Stimulated activated CD8-positive, alpha-beta memory T cell treated with anti-CD3 and anti-CD28 coated beads, Interleukin-7, amount 100 ng/mL, for 48 hours (primary cell): ENCODE measurements around the gene SH2D7.

ENCODE experiments used
- DNase-seq, 2 donors: peaks; one replicate each; pipeline ENCODE4 v3.0.0-alpha.2; 2020; ENCODE audit warnings: low read depth in 1 of 2; ENCODE audit errors: extremely low read depth in 1 of 2

The SH2D7 gene

GRCh38 chr15:78102211-78102610 is 9.8 kb downstream of the SH2D7 start:
- DNase-seq = no peak

DNA sequence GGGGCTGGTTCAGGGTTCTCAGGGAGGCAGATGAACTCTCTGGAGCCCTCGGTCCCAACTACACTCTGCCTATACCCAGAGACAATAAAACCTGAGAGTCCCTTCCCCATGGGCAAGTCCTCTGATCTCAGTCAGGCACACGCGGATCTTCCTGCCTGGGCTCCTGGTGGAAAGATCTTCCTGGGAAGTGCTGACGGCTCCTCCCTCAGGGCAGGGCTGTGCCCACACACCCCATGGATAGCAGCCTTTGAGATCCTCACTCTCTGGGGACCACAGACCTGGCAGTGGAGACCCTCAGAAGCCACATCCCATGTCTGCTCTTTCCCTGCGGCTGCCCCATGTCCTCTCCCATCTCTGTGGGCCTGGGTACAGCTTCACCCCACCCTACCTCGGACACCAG is 10.4 kb downstream of the SH2D7 start:
- DNase-seq = no peak

DNA sequence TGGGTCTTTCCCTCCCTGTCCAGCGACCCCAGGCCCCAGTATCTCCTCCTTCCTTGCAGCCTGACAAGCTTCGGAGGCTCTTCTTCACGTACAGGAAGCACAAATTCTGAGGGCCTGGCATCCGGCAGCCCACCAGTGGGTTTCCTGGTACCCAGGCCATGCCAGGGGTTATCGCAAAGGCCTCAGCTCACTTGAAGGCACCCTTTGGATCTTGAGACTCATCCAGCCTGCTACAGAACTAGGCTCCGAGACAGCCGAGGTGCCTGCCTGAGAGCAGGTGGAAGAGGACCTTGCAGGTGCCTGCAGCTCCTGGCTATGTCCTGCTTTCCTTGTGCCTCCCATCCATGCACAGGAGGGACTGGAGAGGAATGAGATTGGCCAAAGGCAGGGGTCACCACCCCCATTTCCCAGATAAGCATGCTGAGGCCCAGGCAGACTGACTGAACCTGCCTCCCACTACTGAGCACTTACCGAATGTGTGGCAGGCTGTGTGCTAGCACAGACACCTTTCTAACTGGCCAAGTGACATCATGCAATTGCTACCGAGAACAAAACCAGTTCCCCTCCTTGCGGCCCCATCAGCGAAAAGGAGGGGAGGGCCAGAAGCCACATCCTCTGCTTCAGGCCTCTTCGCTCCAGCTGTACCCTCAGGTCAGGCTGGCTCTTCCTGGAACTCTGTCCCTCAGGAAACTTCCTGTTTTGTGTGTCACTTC is 11.2 kb downstream of the SH2D7 start:
- peak; percentile 37 to 63 for DNase-seq

GRCh38 chr15:78104119-78104479 is 11.7 kb downstream of the SH2D7 start:
- no peak for DNase-seq

DNA sequence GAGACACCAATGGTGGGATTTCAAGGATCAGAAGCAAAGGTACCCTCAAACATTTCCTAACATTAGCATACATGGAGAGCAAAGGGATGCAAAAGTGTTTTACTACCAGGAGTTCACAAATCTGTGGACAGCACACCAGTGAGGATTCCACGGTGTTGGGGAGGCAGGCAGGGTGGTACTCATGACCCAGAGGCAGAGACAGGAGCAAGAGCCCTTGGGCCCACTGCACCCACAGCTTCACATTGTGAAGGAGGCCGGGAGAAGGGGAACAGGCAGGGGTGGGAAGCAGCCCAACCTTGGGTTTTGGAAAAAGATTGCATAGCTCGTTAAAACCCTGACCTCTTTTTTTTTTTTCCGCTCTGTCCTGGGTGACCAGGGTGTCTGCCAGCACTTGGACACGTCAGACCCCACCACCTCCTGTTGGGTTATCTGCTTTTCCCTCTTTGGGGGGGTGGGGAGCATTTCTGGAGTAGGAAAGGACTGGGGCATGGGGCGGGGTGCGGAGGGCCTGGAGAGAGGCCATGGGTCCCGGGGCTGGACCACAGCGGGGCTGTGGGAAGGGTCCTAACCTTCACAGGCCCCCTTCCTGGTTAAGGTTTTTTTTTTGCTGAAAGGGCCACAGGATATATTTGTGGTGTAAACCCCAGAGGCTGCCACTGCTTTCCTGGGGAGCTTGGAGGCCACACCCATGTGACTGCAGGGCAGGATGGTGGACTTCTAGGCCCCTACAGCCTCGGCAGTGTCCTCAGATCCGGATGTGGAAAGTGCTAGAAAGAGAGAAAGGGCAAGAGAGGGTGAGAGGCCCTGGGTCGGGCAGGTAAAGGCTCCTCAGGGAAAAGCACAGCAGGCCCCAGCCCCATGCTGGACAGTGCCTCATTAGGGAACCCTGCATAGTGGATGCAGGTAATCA is 12.5 kb downstream of the SH2D7 start:
- no peak for DNase-seq

- no peak for DNase-seq
Measured at GRCh38 chr15:78105476-78106241, 13.3 kb downstream of the SH2D7 start.

GRCh38 chr15:78107471-78107870 is 15.1 kb downstream of the SH2D7 start:
- no peak for DNase-seq

DNA sequence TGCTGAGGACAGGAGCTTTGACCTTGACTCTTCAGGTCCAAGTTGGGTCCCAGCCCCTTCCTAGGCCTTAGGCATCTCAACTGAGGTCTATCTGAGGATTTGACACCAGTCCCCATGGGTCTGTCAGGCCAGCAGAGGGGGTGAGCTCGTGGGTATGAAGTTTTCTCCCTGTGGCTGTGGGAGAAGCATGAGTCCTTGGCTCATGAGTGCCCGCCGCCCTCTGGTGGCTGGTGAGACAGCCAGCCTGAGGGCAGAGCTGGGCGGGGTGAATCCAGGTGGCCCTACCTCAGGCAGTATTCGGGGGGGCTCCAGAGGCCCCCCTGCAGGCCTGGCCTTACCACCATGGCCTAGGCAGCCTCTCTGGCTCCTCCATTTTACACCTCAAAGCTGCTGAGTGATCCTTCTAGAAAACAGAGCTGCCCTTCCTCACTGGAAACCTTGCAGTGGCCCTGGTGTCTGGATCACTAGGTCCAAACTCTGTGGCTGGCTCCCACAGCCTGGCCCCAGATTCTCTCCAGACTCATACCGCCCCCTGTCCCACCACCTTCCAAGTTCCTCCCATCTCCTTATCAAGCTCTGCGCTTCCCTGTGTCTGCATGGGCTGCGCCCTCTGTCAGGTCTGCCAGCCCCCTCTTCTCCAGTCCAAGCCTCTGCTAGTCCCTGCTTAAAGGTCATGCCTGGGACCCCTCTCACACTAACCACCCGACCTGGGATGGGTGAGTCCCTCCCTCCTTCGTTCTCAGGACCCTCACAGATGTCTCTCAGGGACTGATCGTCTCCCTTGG is 16.1 kb downstream of the SH2D7 start:
- DNase-seq = peak; percentile 58 to 75

- DNase-seq = no peak
Measured at GRCh38 chr15:78109156-78109555, 16.8 kb downstream of the SH2D7 start.

- no peak for DNase-seq
Measured at GRCh38 chr15:78110096-78110495, 17.7 kb downstream of the SH2D7 start.

GRCh38 chr15:78110916-78111475 is 18.6 kb downstream of the SH2D7 start:
- DNase-seq = no peak

- no peak for DNase-seq
Measured at GRCh38 chr15:78111788-78112187, 19.4 kb downstream of the SH2D7 start.

DNA sequence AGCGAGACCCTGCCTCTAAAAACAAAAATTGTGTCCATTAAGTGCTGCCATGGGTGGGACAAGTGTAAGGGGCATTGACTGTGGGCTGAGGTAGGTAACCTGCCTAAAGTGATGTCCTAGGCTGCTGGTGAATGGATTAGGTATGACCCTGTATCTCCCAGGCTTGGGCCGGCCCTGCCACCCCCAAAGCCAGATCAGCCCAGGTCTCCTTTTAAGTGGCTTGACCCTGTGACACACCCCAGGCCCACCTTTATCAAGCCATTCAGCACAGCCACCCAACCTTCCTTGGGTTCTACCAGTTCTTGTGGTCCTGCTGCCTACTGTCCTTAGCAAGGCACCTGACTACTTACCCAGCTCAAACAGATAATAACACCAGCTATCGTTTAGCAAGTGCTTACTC is 20.2 kb downstream of the SH2D7 start:
- DNase-seq = no peak

GRCh38 chr15:78120523-78120922 is 28.2 kb downstream of the SH2D7 start:
- DNase-seq = no peak

- no peak for DNase-seq
Measured at GRCh38 chr15:78125267-78125666, 32.9 kb downstream of the SH2D7 start.

DNA sequence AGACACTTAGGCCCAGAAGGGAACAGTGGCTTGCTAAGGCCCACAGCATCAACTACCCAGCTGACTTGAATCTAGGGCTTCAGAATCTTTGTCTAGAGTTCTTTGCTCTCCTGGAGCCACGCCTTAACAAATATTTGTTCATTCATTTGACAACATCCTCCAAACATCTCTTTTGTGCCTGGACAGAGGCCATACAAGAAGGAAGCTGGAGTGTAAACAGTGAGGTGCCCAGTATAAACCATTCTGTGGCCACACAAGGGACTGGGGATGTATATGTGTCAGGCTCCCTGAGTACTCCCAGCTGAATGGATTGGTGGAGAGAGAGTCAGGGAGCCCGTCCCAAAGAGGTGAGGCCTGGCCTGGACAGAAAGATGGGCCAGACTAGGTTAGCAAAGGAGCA is 35.5 kb downstream of the SH2D7 start:
- no peak for DNase-seq

- DNase-seq = no peak
Measured at GRCh38 chr15:78129077-78129750, 36.9 kb downstream of the SH2D7 start.

- DNase-seq = no peak
Measured at GRCh38 chr15:78129751-78130287, 37.5 kb downstream of the SH2D7 start.

GRCh38 chr15:78130466-78131294 is 38.3 kb downstream of the SH2D7 start:
- DNase-seq = peak in 1 of 2 donors; percentile 20
